Endothelial cell of umbilical vein (primary cell): ENCODE results near the gene CALR3. TPM values are rescaled to one million over a fixed set of nuclear protein-coding genes. Genes with fewer than 3 reads are reported as not detected.

ENCODE experiments used
- BruUV-seq: library from RNA; stranded (reverse); fragments of 400-500 nt; replicated peaks from 2 replicates; lab custom pipeline; 2021; lab: Mats Ljungman, UMichigan
- CTCF ChIA-PET: fragments of 300-600, 350-600 bp; sonication (Branson Sonifier 250); formaldehyde crosslinking; loops from one replicate; lab custom pipeline; 2021; ENCODE audit warnings: antibody characterized with exemption, inconsistent platforms; lab: Charles Lee
- POLR2A ChIA-PET: fragments of 300-600, 350-600 bp; sonication (Branson Sonifier 250); formaldehyde crosslinking; loops from one replicate; lab custom pipeline; 2021; ENCODE audit warnings: antibody characterized with exemption, inconsistent platforms; lab: Charles Lee
- DNase-seq: peaks from one replicate; pipeline ENCODE4 v3.0.0-alpha.2; 2011; ENCODE audit warnings: low read depth, low spot score
- FAIRE-seq: peaks from 2 replicates; lab custom pipeline; 2011; peaks lifted over from hg19 to GRCh38; lab: Jason Lieb, UNC
- H2AFZ ChIP-seq: 2 replicates; pipeline ENCODE4 v1.6.0; 2012; ENCODE audit warnings: low read depth, low read length, control low read depth, inconsistent platforms
- H3K27ac ChIP-seq: 2 replicates; pipeline ENCODE4 v1.5.1; 2011; ENCODE audit warnings: low read depth, mild to moderate bottlenecking, control low read depth, low read length, moderate library complexity; ENCODE audit not compliant: insufficient read depth
- H3K27me3 ChIP-seq, 2 experiments: 2 replicates each; pipeline versions ENCODE4 v1.6.0 to v1.6.1; 2011; ENCODE audit warnings: low read length in 2 of 2, mixed read lengths in 1 of 2; ENCODE audit not compliant: control insufficient read depth in 2 of 2, insufficient read depth in 2 of 2
- H3K36me3 ChIP-seq, 2 experiments: 2 replicates in 1 of 2; 3 replicates in 1 of 2; pipeline ENCODE4 v1.5.1; 2011; ENCODE audit warnings: low read length in 2 of 2, mild to moderate bottlenecking in 1 of 2, moderate library complexity in 1 of 2; ENCODE audit not compliant: control insufficient read depth in 2 of 2, insufficient read depth in 2 of 2; ENCODE audit errors: extremely low read depth in 1 of 2
- H3K4me1 ChIP-seq: 3 replicates; pipeline ENCODE4 v1.5.1; 2011; ENCODE audit warnings: mild to moderate bottlenecking, low read length; ENCODE audit not compliant: control insufficient read depth, insufficient read depth; ENCODE audit errors: extremely low read depth
- H3K4me2 ChIP-seq: 2 replicates; pipeline ENCODE4 v1.6.1; 2011; ENCODE audit warnings: low read length, control low read depth, mixed read lengths; ENCODE audit not compliant: insufficient read depth
- H3K4me3 ChIP-seq, 3 experiments: fragments of 200-600 bp in 1 of 3; sonication (generic), shearing (Covaris generic) in 1 of 3; replicated peaks in 1 of 3; 2 replicates each; pipeline ENCODE4 v1.5.1; 2011 to 2016; ENCODE audit warnings: control low read depth in 3 of 3, low read length in 3 of 3, mild to moderate bottlenecking in 2 of 3, inconsistent platforms in 1 of 3, low read depth in 1 of 3, moderate library complexity in 1 of 3; ENCODE audit not compliant: insufficient read depth in 1 of 3
- H3K79me2 ChIP-seq: 2 replicates; pipeline ENCODE4 v1.6.0; 2012; ENCODE audit warnings: low read length, inconsistent platforms; ENCODE audit not compliant: control insufficient read depth, insufficient read depth
- H3K9ac ChIP-seq: replicated peaks from 2 replicates; pipeline ENCODE3; 2011; ENCODE audit warnings: low read length, control low read depth; ENCODE audit not compliant: insufficient read depth; ENCODE audit errors: extremely low read depth
- H3K9me1 ChIP-seq: replicated peaks from 3 replicates; pipeline ENCODE4 v1.6.0; 2011; ENCODE audit warnings: mild to moderate bottlenecking, low read length; ENCODE audit not compliant: control insufficient read depth, insufficient read depth; ENCODE audit errors: extremely low read depth
- H3K9me3 ChIP-seq: replicated peaks from 2 replicates; pipeline ENCODE4 v1.5.1; 2012; ENCODE audit warnings: low read length, inconsistent platforms; ENCODE audit not compliant: control insufficient read depth, insufficient read depth
- H4K20me1 ChIP-seq: replicated peaks from 2 replicates; pipeline ENCODE3; 2011; ENCODE audit warnings: mild to moderate bottlenecking, low read length; ENCODE audit not compliant: control insufficient read depth, insufficient read depth; ENCODE audit errors: extremely low read depth
- EZH2 ChIP-seq: IDR thresholded peaks from 2 replicates; pipeline ENCODE4 v1.6.1; 2012; ENCODE audit warnings: borderline replicate concordance, low read depth, mild to moderate bottlenecking, moderate library complexity, low read length, inconsistent platforms; ENCODE audit not compliant: severe bottlenecking
- FOS ChIP-seq: IDR thresholded peaks from 2 replicates; pipeline ENCODE4 v1.6.1; 2011; ENCODE audit warnings: mild to moderate bottlenecking, low read length, moderate library complexity, borderline replicate concordance; ENCODE audit not compliant: insufficient read depth
- GATA2 ChIP-seq: IDR thresholded peaks from 2 replicates; pipeline ENCODE4 v1.7.0; 2011; ENCODE audit warnings: low read depth, mild to moderate bottlenecking, moderate library complexity, mixed read lengths, low read length; ENCODE audit not compliant: insufficient read length, insufficient read depth
- JUN ChIP-seq: IDR thresholded peaks from 2 replicates; pipeline ENCODE4 v1.6.1; 2011; ENCODE audit warnings: borderline replicate concordance, low read depth; ENCODE audit not compliant: insufficient read length, insufficient read depth
- MYC ChIP-seq: IDR thresholded peaks from one replicate; pipeline ENCODE4 v1.6.1; 2011; ENCODE audit warnings: mild to moderate bottlenecking, low read depth, low read length
- POLR2A ChIP-seq: IDR thresholded peaks from 2 replicates; pipeline ENCODE4 v1.6.1; 2012; ENCODE audit warnings: low read depth, mild to moderate bottlenecking, control low read depth, low read length
- POLR2AphosphoS5 ChIP-seq: IDR thresholded peaks from 2 replicates; pipeline ENCODE4 v1.6.1; 2012; ENCODE audit warnings: low read depth, mild to moderate bottlenecking, control low read depth, low read length, moderate library complexity; ENCODE audit not compliant: insufficient read depth
- dilution Hi-C: fragments of 300-500 bp; cut with MboI; formaldehyde crosslinking; loops from one replicate; pipeline ENCODE4 v1.15.0; 2019; ENCODE audit warnings: low sequenced_read_pairs; ENCODE audit not compliant: extremely low pct_ligation_motif_present
- intact Hi-C: fragments of 100-400 bp; cut with micrococcal nuclease; formaldehyde crosslinking; loops from one replicate; pipeline ENCODE4 v1.10.0; 2022
- polyA plus RNA-seq, 4 experiments: library from polyadenylated mRNA; depleted of rRNA in 3 of 4; stranded (reverse) in 3 of 4; unstranded in 1 of 4; fragments of >200 nt; gene quantifications; 2 replicates each; pipeline versions ENCODE4 v1.2.1 to v1.2.3, GENCODE V29; 2011 to 2012; ENCODE audit warnings: missing spikeins in 1 of 4
- total RNA-seq: library from RNA; stranded (reverse); gene quantifications from 2 replicates; pipeline ENCODE4 v1.2.3, GENCODE V29; 2021
- TF ChIP-seq, protein P1 (sequence below), 2 donors: IDR thresholded peaks; 1 replicate in 1 of 2; 2 replicates in 1 of 2; pipeline ENCODE4 v1.5.1; 2011; ENCODE audit warnings: low read length in 2 of 2, mild to moderate bottlenecking in 2 of 2, moderate library complexity in 2 of 2, control low read depth in 1 of 2, inconsistent platforms in 1 of 2, low read depth in 1 of 2; ENCODE audit not compliant: insufficient read depth in 1 of 2; ENCODE audit errors: extremely low read depth in 1 of 2
- TF ChIP-seq, protein P2 (sequence below): IDR thresholded peaks from 2 replicates; pipeline ENCODE4 v1.6.1; 2011; ENCODE audit not compliant: insufficient read depth, insufficient read length

CALR3 gene
- total and polyA plus RNA-seq, 2 donors (not counting 3 experiments of a cell fraction or from before 2014, with no cell fraction given): not detected

DNA sequence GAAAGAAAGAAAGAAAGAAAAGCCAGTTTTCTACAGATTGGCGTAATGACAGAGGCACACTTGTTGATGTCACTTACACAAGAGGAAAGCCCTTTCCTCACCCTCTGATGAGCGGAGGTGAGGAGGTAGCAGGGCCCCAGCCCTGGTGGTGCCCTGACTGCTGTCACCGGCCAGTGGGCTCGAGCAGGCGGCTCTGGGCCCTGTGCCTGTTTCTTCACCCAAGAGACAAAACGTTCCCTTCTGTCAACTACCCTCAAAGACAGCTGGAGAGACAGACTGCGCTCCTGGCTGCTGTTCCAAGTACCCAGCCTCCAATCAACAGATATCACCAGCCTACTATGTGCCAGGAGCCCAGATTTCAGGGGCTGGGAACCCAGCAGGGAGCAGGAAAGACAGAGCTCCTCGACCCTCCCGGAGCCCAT is 34.3 kb downstream of the CALR3 start:
- DNase-seq: no peak
- intact Hi-C loops: no loop called here
- BruUV-seq: no TSS peak
- TF ChIP-seq POLR2A: no peak
- CTCF ChIA-PET: interaction anchor here (0.9 to 4.4 kb wide), 2 partner anchors 19 to 26 kb away, joined by 3 to 18 read pairs; no protein-coding TSS in a partner anchor
- Histone ChIP-seq H3K9me3 (no peaks in the 10 kb centered on the region), H2AFZ (no peak overlapping the region), H3K27me3 (no peaks in the 10 kb centered on the region), H3K79me2 (peaks cover 64% of the 10 kb centered on the region), H4K20me1 (no peaks in the 10 kb centered on the region), H3K9ac (no peak overlapping the region), H3K4me2 (no peak overlapping the region), H3K4me3 (no peak overlapping the region), H3K36me3 (no peaks in the 10 kb centered on the region), H3K9me1 (no peaks in the 10 kb centered on the region), H3K27ac (no peak overlapping the region), H3K4me1 (peaks cover 22% of the 10 kb centered on the region)
- FAIRE-seq: no peak
- dilution Hi-C loops: no loop called here
- POLR2A ChIA-PET: interaction anchor here (0.7 kb wide), 1 partner anchor 1082 kb away, joined by 3 read pairs; no protein-coding TSS in a partner anchor

DNA sequence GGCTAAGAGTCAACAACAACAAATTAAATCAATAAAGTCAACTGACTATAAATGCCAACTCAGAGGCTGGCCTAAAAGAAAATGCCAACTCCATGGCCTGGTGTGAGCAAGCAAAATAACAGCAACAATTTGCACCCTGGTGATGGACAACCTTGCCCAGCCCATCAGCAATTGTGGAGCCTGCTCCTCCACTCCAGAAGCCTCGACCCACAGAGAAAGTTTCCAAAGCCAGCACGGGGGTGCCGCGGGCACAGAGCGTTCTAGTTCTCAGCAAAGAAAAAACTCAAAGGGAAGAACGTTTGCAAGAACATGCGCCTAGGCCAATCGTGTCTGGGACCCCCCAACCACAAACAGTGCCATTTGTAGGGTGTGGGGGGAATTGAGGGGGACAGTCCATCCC is 35.5 kb downstream of the CALR3 start:
- TF ChIP-seq, protein P1, sequence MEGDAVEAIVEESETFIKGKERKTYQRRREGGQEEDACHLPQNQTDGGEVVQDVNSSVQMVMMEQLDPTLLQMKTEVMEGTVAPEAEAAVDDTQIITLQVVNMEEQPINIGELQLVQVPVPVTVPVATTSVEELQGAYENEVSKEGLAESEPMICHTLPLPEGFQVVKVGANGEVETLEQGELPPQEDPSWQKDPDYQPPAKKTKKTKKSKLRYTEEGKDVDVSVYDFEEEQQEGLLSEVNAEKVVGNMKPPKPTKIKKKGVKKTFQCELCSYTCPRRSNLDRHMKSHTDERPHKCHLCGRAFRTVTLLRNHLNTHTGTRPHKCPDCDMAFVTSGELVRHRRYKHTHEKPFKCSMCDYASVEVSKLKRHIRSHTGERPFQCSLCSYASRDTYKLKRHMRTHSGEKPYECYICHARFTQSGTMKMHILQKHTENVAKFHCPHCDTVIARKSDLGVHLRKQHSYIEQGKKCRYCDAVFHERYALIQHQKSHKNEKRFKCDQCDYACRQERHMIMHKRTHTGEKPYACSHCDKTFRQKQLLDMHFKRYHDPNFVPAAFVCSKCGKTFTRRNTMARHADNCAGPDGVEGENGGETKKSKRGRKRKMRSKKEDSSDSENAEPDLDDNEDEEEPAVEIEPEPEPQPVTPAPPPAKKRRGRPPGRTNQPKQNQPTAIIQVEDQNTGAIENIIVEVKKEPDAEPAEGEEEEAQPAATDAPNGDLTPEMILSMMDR (IDR thresholded peaks at IDR 0.05; ENCODE audit: extremely low read depth in 1 of 2, insufficient read depth in 1 of 2, low read depth in 1 of 2, low read length in 2 of 2): no peak
- no peak for TF ChIP-seq FOS
- TF ChIP-seq, protein P2, sequence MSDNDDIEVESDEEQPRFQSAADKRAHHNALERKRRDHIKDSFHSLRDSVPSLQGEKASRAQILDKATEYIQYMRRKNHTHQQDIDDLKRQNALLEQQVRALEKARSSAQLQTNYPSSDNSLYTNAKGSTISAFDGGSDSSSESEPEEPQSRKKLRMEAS: no peak
- TF ChIP-seq POLR2AphosphoS5: no peak
- no peak for TF ChIP-seq JUN
- no peak for TF ChIP-seq POLR2A
- TF ChIP-seq EZH2: no peak
- TF ChIP-seq GATA2: no peak
- TF ChIP-seq MYC: no peak
- H3K4me1 ChIP-seq: peaks cover 24% of the 10 kb centered on the region
- no peaks in the 10 kb centered on the region for H3K27me3 ChIP-seq
- no peak for FAIRE-seq
- POLR2A ChIA-PET: no interaction called here
- no peak overlapping the region for H3K4me3 ChIP-seq
- intact Hi-C loops (no loop called here), dilution Hi-C loops (no loop called here)
- no peaks in the 10 kb centered on the region for H4K20me1 ChIP-seq
- no peak overlapping the region for H2AFZ ChIP-seq
- no TSS peak for BruUV-seq
- no peak for DNase-seq
- no peaks in the 10 kb centered on the region for H3K9me1 ChIP-seq
- peaks cover 66% of the 10 kb centered on the region for H3K79me2 ChIP-seq
- H3K9me3 ChIP-seq: no peaks in the 10 kb centered on the region
- H3K4me2 ChIP-seq: no peak overlapping the region
- CTCF ChIA-PET: no interaction called here
- H3K9ac ChIP-seq: no peak overlapping the region
- no peak overlapping the region for H3K27ac ChIP-seq
- no peaks in the 10 kb centered on the region for H3K36me3 ChIP-seq
